WTC11 (cell line): ENCODE results near the gene SH3BGRL.

Source experiments
- E2F4 ChIP-seq: sonication (generic); formaldehyde crosslinking; IDR thresholded peaks from 2 replicates; pipeline ENCODE4 v1.8.1; 2022; ENCODE audit warnings: low read depth, mild to moderate bottlenecking, moderate library complexity, missing genetic modification reagents, borderline replicate concordance
- RELA ChIP-seq: sonication (generic); formaldehyde crosslinking; IDR thresholded peaks from 2 replicates; pipeline ENCODE4 v1.8.1; 2022; ENCODE audit warnings: missing genetic modification reagents, mild to moderate bottlenecking, borderline replicate concordance
- TCF7 ChIP-seq: sonication (generic); formaldehyde crosslinking; IDR thresholded peaks from 2 replicates; pipeline ENCODE4 v1.8.0; 2022; ENCODE audit warnings: mild to moderate bottlenecking, low read depth, missing genetic modification reagents, moderate library complexity
- USF1 ChIP-seq: sonication (generic); formaldehyde crosslinking; IDR thresholded peaks from 2 replicates; pipeline ENCODE4 v1.8.0; 2022; ENCODE audit warnings: mild to moderate bottlenecking, missing genetic modification reagents
- TF ChIP-seq, protein P1 (sequence below): fragments of 200-600 bp; IDR thresholded peaks from 2 replicates; pipeline ENCODE4 v1.8.0; 2022; ENCODE audit warnings: antibody characterized with exemption
- TF ChIP-seq, protein P2 (sequence below): sonication (generic); formaldehyde crosslinking; IDR thresholded peaks from 2 replicates; pipeline ENCODE4 v1.8.0; 2023; ENCODE audit warnings: missing genetic modification reagents

DNA sequence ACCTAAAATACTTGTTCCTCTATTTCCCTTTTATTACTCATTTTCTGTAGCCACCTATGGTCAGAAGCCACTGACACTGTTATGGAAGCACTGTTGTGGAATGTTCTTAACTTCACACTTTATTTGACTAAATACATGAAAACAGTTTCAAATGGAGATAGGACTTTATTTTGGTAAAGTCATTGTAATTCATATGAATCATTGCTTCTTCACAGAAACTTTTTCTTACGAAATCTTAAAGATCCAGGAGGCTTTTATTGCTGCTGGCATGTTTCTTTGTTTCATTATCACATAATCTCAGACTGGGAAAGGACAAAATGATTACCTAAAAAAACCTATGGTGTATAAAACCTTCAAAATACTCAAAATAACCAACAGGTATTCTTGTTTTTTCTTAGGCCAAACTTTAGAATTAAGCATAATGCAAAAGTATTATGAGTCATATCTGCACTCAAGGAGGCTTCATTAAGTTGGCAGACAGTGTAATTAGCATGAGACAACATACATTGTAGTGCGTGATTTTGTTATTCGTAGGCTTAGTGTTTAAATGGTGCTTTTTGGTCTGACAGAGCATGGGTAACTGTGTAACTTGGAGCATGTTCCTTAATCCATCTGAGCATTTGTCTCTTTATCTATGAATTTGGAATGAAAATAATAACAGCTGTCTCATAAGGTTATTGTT, 58.0 kb downstream of the SH3BGRL start:
- TF ChIP-seq RELA (no peak), USF1 (CRISPR knock-in tag) (no peak), E2F4 (CRISPR knock-in tag) (no peak), TCF7 (no peak)
- TF ChIP-seq, protein P1, sequence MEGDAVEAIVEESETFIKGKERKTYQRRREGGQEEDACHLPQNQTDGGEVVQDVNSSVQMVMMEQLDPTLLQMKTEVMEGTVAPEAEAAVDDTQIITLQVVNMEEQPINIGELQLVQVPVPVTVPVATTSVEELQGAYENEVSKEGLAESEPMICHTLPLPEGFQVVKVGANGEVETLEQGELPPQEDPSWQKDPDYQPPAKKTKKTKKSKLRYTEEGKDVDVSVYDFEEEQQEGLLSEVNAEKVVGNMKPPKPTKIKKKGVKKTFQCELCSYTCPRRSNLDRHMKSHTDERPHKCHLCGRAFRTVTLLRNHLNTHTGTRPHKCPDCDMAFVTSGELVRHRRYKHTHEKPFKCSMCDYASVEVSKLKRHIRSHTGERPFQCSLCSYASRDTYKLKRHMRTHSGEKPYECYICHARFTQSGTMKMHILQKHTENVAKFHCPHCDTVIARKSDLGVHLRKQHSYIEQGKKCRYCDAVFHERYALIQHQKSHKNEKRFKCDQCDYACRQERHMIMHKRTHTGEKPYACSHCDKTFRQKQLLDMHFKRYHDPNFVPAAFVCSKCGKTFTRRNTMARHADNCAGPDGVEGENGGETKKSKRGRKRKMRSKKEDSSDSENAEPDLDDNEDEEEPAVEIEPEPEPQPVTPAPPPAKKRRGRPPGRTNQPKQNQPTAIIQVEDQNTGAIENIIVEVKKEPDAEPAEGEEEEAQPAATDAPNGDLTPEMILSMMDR, result no peak
- TF ChIP-seq, protein P2, sequence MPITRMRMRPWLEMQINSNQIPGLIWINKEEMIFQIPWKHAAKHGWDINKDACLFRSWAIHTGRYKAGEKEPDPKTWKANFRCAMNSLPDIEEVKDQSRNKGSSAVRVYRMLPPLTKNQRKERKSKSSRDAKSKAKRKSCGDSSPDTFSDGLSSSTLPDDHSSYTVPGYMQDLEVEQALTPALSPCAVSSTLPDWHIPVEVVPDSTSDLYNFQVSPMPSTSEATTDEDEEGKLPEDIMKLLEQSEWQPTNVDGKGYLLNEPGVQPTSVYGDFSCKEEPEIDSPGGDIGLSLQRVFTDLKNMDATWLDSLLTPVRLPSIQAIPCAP (CRISPR knock-in tag), result no peak
